ENCODE measurements around the gene MACROD2.

DNA sequence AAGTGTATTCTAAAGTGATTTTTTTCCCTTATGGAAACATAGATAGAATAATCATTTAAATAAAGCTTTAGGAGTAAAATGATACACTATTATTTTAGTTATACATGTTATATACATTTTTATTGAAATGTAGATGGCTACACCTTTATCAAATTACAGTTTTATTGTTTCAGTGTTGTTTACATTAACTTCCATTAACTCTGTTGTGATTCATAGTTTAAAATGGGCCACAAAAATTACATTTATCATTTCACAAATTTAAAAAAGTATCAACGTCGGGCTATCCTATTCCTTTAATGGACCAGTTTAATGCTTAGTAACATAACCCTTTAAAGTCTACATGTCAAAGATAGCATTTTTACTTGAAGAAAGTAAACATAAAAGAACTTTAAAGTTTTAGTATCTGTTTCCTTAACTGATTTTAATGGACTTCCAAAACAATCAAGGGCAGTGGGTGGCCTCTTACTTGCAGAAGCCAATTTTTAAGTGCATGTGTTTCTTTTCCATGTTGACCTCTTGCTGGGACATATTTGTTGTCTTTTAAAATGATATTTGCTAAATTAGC is 389.9 kb downstream of the MACROD2 start:
- TF ChIP-seq, protein P1, sequence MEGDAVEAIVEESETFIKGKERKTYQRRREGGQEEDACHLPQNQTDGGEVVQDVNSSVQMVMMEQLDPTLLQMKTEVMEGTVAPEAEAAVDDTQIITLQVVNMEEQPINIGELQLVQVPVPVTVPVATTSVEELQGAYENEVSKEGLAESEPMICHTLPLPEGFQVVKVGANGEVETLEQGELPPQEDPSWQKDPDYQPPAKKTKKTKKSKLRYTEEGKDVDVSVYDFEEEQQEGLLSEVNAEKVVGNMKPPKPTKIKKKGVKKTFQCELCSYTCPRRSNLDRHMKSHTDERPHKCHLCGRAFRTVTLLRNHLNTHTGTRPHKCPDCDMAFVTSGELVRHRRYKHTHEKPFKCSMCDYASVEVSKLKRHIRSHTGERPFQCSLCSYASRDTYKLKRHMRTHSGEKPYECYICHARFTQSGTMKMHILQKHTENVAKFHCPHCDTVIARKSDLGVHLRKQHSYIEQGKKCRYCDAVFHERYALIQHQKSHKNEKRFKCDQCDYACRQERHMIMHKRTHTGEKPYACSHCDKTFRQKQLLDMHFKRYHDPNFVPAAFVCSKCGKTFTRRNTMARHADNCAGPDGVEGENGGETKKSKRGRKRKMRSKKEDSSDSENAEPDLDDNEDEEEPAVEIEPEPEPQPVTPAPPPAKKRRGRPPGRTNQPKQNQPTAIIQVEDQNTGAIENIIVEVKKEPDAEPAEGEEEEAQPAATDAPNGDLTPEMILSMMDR (IDR thresholded peaks at IDR 0.05): no peak
- no peak for TF ChIP-seq POLR2A (IDR thresholded peaks at IDR 0.05)
